Stimulated activated effector memory CD8-positive, alpha-beta T cell treated with anti-CD3 and anti-CD28 coated beads, Interleukin-12 subunit alpha, Interleukin-12 subunit beta, amount 100 ng/mL, for 72 hours (primary cell): ENCODE data around the gene MICALL1.
"Not testable (repeated sequence)": the region's sequence is repeated elsewhere in the genome, so short reads cannot be mapped to it uniquely, and the experiment has no call there.

Source experiments
- ATAC-seq: fragments of 150-1000 bp; cut with Tn5 transposase; 2 replicates; pipeline ENCODE4 v1.10.0; 2021
- DNase-seq, 2 donors: peaks; one replicate each; pipeline ENCODE4 v3.0.0; 2021 to 2022; ENCODE audit warnings: low spot score in 2 of 2
- H3K27ac Mint-ChIP-seq: one replicate; pipeline ENCODE4 v1.8.0; 2022; ENCODE audit warnings: mild to moderate bottlenecking, mixed read lengths
- H3K36me3 Mint-ChIP-seq: one replicate; pipeline ENCODE4 v1.8.0; 2022; ENCODE audit warnings: mild to moderate bottlenecking, mixed read lengths
- H3K4me1 Mint-ChIP-seq: one replicate; pipeline ENCODE4 v1.8.0; 2022; ENCODE audit warnings: mixed read lengths
- H3K4me3 Mint-ChIP-seq: one replicate; pipeline ENCODE4 v1.8.0; 2022; ENCODE audit warnings: mild to moderate bottlenecking, mixed read lengths
- H3K9me3 Mint-ChIP-seq: one replicate; pipeline ENCODE4 v1.8.0; 2022; ENCODE audit warnings: mixed read lengths

Gene MICALL1

DNA sequence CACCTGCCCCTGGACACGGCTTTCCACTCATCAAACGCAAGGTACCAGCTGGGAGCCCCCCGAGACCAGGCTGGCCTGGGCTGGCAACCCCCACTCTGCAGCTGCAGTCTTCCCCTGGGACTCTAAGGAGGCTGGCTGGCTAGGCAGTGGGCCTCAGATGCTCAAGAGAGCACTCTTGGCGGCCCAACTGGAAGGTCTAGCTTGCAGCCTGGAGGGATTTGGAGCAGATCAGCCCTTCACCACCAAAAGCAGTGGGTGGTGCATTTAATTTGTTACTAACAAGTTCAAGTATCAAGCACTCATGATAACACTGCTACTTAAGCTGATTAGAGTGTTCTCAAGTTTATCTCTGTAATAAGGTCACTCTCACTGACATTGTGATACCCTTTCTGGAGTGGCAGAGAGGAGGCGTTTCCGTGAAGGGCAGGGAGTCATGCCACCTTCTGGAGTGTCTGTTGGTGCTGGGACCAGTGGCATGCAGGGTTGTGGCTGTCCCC lies 25.8 kb downstream of the MICALL1 start:
- peaks cover 35% of the 10 kb centered on the region for H3K36me3 Mint-ChIP-seq
- ATAC-seq (no peak), DNase-seq (no peak)
- peaks cover 17% of the 10 kb centered on the region for H3K4me1 Mint-ChIP-seq
- no peaks in the 10 kb centered on the region for H3K9me3 Mint-ChIP-seq
- H3K27ac Mint-ChIP-seq, result peak overlapping the region; percentile 61
- H3K4me3 Mint-ChIP-seq, result no peak overlapping the region

DNA sequence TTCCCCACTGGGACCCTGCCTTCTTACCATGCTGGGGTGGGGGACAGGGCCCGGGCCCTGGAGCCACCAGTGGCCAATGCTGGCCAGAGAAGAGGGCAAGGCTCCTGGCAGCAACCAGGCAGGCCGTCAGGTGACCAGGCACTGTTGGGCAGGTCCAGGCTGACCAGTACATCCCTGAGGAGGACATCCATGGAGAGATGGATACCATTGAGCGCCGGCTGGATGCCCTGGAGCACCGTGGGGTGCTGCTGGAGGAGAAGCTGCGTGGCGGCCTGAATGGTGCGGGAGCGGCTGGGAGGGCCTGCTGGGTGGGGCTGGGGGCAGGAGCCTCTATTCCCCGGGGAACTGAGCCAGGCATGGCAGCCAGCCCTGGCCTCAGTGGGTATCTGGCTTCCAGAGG lies 26.3 kb downstream of the MICALL1 start:
- DNase-seq (no peak), ATAC-seq (no peak)
- H3K4me3 Mint-ChIP-seq, result no peak overlapping the region
- no peak overlapping the region for H3K27ac Mint-ChIP-seq
- peaks cover 17% of the 10 kb centered on the region for H3K4me1 Mint-ChIP-seq
- H3K9me3 Mint-ChIP-seq, result no peaks in the 10 kb centered on the region
- peaks cover 39% of the 10 kb centered on the region for H3K36me3 Mint-ChIP-seq

GRCh38 chr22:37932821-37933578 lies 26.9 kb downstream of the MICALL1 start:
- Mint-ChIP-seq H3K9me3 (no peaks in the 10 kb centered on the region), H3K4me1 (peaks cover 17% of the 10 kb centered on the region), H3K4me3 (no peak overlapping the region), H3K27ac (peak overlapping the region; percentile 64), H3K36me3 (peaks cover 41% of the 10 kb centered on the region)
- no peak for ATAC-seq
- no peak for DNase-seq

- H3K36me3 Mint-ChIP-seq, result peaks cover 44% of the 10 kb centered on the region
- H3K27ac Mint-ChIP-seq, result peak overlapping the region; percentile 37
- peaks cover 17% of the 10 kb centered on the region for H3K4me1 Mint-ChIP-seq
- H3K9me3 Mint-ChIP-seq, result no peaks in the 10 kb centered on the region
- no peak overlapping the region for H3K4me3 Mint-ChIP-seq
- ATAC-seq (peak; percentile 97), DNase-seq (peak; percentile 79 to 89)
Measured at GRCh38 chr22:37933711-37934376, 27.7 kb downstream of the MICALL1 start.

GRCh38 chr22:37940698-37941376 lies 34.7 kb downstream of the MICALL1 start:
- Mint-ChIP-seq H3K36me3 (peaks cover 43% of the 10 kb centered on the region), H3K27ac (peak overlapping the region; percentile 80), H3K9me3 (no peaks in the 10 kb centered on the region), H3K4me1 (peaks cover 9% of the 10 kb centered on the region), H3K4me3 (no peak overlapping the region)
- DNase-seq (no peak), ATAC-seq (no peak)

DNA sequence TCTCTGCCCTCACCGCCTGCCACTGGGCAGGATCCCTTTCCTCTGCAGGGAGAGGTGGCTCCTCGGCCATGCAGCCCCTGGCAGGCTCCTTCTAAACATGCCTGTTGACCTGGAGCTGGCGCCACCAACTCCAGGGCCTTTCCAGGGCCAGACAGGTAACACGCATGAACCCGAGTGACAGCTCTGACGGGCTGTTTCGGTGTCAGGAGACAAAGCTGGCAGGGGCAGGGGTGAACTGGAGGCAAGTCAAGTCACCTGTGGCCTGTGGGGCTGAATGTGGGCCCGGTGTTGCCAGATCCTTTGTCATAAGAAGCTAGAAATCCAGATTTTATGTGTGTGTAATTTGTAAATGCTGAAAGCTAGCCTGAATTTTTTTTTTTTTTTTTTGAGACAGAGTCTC lies 36.0 kb downstream of the MICALL1 start:
- ATAC-seq (no peak), DNase-seq (no peak)
- Mint-ChIP-seq H3K4me1 (peaks cover 9% of the 10 kb centered on the region), H3K9me3 (no peaks in the 10 kb centered on the region), H3K27ac (no peak overlapping the region), H3K4me3 (no peak overlapping the region), H3K36me3 (peaks cover 33% of the 10 kb centered on the region)

GRCh38 chr22:37943136-37943824 lies 37.2 kb downstream of the MICALL1 start:
- peaks cover 9% of the 10 kb centered on the region for H3K4me1 Mint-ChIP-seq
- H3K4me3 Mint-ChIP-seq, result no peak overlapping the region
- H3K36me3 Mint-ChIP-seq, result peaks cover 22% of the 10 kb centered on the region
- no peak for ATAC-seq
- H3K27ac Mint-ChIP-seq, result no peak overlapping the region
- no peak for DNase-seq
- H3K9me3 Mint-ChIP-seq, result no peaks in the 10 kb centered on the region

- Mint-ChIP-seq H3K4me1 (peaks cover 9% of the 10 kb centered on the region), H3K4me3 (no peak overlapping the region), H3K9me3 (no peaks in the 10 kb centered on the region), H3K27ac (no peak overlapping the region), H3K36me3 (peaks cover 17% of the 10 kb centered on the region)
- DNase-seq (no peak), ATAC-seq (no peak)
Measured at GRCh38 chr22:37943825-37944198, 37.7 kb downstream of the MICALL1 start.

GRCh38 chr22:37944423-37944822 lies 38.3 kb downstream of the MICALL1 start:
- DNase-seq, result not testable (repeated sequence)

GRCh38 chr22:37947142-37947795 lies 41.2 kb downstream of the MICALL1 start:
- DNase-seq, H3K36me3 Mint-ChIP-seq, H3K27ac Mint-ChIP-seq, H3K9me3 Mint-ChIP-seq, H3K4me1 Mint-ChIP-seq, H3K4me3 Mint-ChIP-seq: not testable (repeated sequence)
- ATAC-seq, result peak; percentile 31

More at GRCh38 chr22:37944423-37944822, 38.3 kb downstream of the MICALL1 start:
- not testable (repeated sequence) for ATAC-seq, H3K9me3 Mint-ChIP-seq, H3K4me3 Mint-ChIP-seq, H3K27ac Mint-ChIP-seq, H3K4me1 Mint-ChIP-seq
- peaks cover 16% of the 10 kb centered on the region for H3K36me3 Mint-ChIP-seq

GRCh38 chr22:37951305-37951704 lies 45.2 kb downstream of the MICALL1 start:
- no peak for DNase-seq
- Mint-ChIP-seq H3K9me3 (no peaks in the 10 kb centered on the region), H3K27ac (no peak overlapping the region), H3K36me3 (peaks cover 18% of the 10 kb centered on the region), H3K4me1 (peaks cover 30% of the 10 kb centered on the region), H3K4me3 (no peak overlapping the region)
- no peak for ATAC-seq

GRCh38 chr22:37952629-37953028 lies 46.5 kb downstream of the MICALL1 start:
- H3K4me1 Mint-ChIP-seq, result peaks cover 40% of the 10 kb centered on the region
- not testable (repeated sequence) for ATAC-seq, H3K9me3 Mint-ChIP-seq, DNase-seq
- peaks cover 31% of the 10 kb centered on the region for H3K36me3 Mint-ChIP-seq
- peak overlapping the region; percentile 93 for H3K4me3 Mint-ChIP-seq
- H3K27ac Mint-ChIP-seq, result peak overlapping the region; percentile 97

DNA sequence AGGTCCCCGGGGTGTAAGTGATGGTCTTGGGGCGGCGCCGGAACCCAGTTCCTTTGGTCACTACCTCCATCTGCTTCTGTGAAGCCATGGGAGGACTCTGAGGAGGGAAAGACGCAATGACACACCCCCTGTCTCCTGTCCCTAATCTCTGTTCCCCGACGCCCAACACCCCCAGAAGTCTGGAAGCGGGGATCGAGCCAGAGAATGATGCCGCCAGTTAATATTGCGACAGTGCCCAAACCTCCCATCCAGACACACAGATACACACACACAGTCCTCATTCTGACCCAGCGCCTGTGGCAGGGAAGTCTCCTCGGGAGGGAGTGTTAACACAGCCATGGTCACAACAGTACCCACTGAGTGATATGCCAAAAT lies 47.0 kb downstream of the MICALL1 start:
- ATAC-seq, result peak; percentile 62
- DNase-seq, result no peak
- Mint-ChIP-seq H3K4me1 (peaks cover 44% of the 10 kb centered on the region), H3K4me3 (peak overlapping the region; percentile 93), H3K9me3 (no peaks in the 10 kb centered on the region), H3K36me3 (peaks cover 35% of the 10 kb centered on the region), H3K27ac (peak overlapping the region; percentile 97)

GRCh38 chr22:37953437-37954179 lies 47.5 kb downstream of the MICALL1 start, which contains the start of the genes C22orf23 and POLR2F:
Gene C22orf23 (minus strand): TSS chr22:37953601. CDS start chr22:37953149, 452 bp downstream.
Gene POLR2F (plus strand): TSS chr22:37953699. CDS start chr22:37953788, 89 bp downstream.
- Mint-ChIP-seq H3K4me1 (peaks cover 47% of the 10 kb centered on the region), H3K9me3 (no peaks in the 10 kb centered on the region), H3K27ac (peak within 1 kb of the TSS; percentile 97), H3K36me3 (peaks cover 41% of the 10 kb centered on the region), H3K4me3 (peak within 1 kb of the TSS; percentile 93)
- ATAC-seq (peak; percentile 97), DNase-seq (peak; percentile 93 to 98)
